Effector memory CD8-positive, alpha-beta T cell (primary cell): ENCODE data around the gene ERICH2.
"Not testable (repeated sequence)": the region's sequence is repeated elsewhere in the genome, so short reads cannot be mapped to it uniquely, and the experiment has no call there.

ENCODE experiments used
- ATAC-seq: fragments of 150-1000 bp; cut with Tn5 transposase; replicated peaks from 2 replicates; pipeline ENCODE4 v1.10.0; 2021; ENCODE audit warnings: mild to moderate bottlenecking, moderate library complexity
- DNase-seq, 3 experiments: peaks; one replicate each; pipeline ENCODE4 v3.0.0; 2021
- H3K27ac Mint-ChIP-seq, 2 donors: one replicate each; pipeline ENCODE4 v1.8.0; 2022; ENCODE audit warnings: mild to moderate bottlenecking in 2 of 2, mixed read lengths in 2 of 2, moderate library complexity in 2 of 2
- H3K27me3 Mint-ChIP-seq, 2 donors: one replicate each; pipeline ENCODE4 v1.8.0; 2022; ENCODE audit warnings: mixed read lengths in 2 of 2
- H3K36me3 Mint-ChIP-seq: one replicate; pipeline ENCODE4 v1.8.0; 2022; ENCODE audit warnings: mild to moderate bottlenecking, moderate library complexity, mixed read lengths; ENCODE audit not compliant: insufficient read depth
- H3K4me1 Mint-ChIP-seq, 2 donors: one replicate each; pipeline ENCODE4 v1.8.0; 2022; ENCODE audit warnings: low read depth in 2 of 2, mixed read lengths in 2 of 2
- H3K4me3 Mint-ChIP-seq, 2 donors: one replicate each; pipeline ENCODE4 v1.8.0; 2022; ENCODE audit warnings: mild to moderate bottlenecking in 2 of 2, mixed read lengths in 2 of 2, moderate library complexity in 2 of 2
- H3K9me3 Mint-ChIP-seq, 2 donors: one replicate each; pipeline ENCODE4 v1.8.0; 2022; ENCODE audit warnings: mixed read lengths in 2 of 2

ERICH2 gene

GRCh38 chr2:170742896-170743529, 27.2 kb upstream of the ERICH2 start:
- peaks cover 41 to 45% of the 10 kb centered on the region in 2 donors for H3K27me3 Mint-ChIP-seq
- no peaks in the 10 kb centered on the region for H3K36me3 Mint-ChIP-seq
- H3K4me1 Mint-ChIP-seq, result no peaks in the 10 kb centered on the region
- ATAC-seq (no peak), DNase-seq (no peak)
- no peaks in the 10 kb centered on the region for H3K9me3 Mint-ChIP-seq
- no peak overlapping the region for H3K27ac Mint-ChIP-seq
- H3K4me3 Mint-ChIP-seq, result no peak overlapping the region

- H3K27me3 Mint-ChIP-seq, result peaks cover 45 to 48% of the 10 kb centered on the region in 2 donors
- ATAC-seq (no peak), DNase-seq (no peak)
- H3K4me1 Mint-ChIP-seq, result no peaks in the 10 kb centered on the region
- H3K4me3 Mint-ChIP-seq, result no peak overlapping the region
- no peaks in the 10 kb centered on the region for H3K36me3 Mint-ChIP-seq
- no peaks in the 10 kb centered on the region for H3K9me3 Mint-ChIP-seq
- no peak overlapping the region for H3K27ac Mint-ChIP-seq
These were observed 26.5 kb upstream of the ERICH2 start for GRCh38 chr2:170743530-170744239.

- Mint-ChIP-seq H3K27ac (no peak overlapping the region), H3K4me3 (no peak overlapping the region), H3K4me1 (no peaks in the 10 kb centered on the region), H3K36me3 (no peaks in the 10 kb centered on the region), H3K9me3 (no peaks in the 10 kb centered on the region), H3K27me3 (peaks cover 47 to 48% of the 10 kb centered on the region in 2 donors)
- ATAC-seq, result no peak
- DNase-seq, result no peak
These were observed 25.8 kb upstream of the ERICH2 start for GRCh38 chr2:170744248-170745002.

- Mint-ChIP-seq H3K36me3 (no peaks in the 10 kb centered on the region), H3K9me3 (no peaks in the 10 kb centered on the region), H3K4me1 (no peaks in the 10 kb centered on the region), H3K4me3 (no peak overlapping the region), H3K27me3 (peaks cover 49 to 50% of the 10 kb centered on the region in 2 donors), H3K27ac (no peak overlapping the region)
- DNase-seq (no peak), ATAC-seq (no peak)
These were observed 24.9 kb upstream of the ERICH2 start for GRCh38 chr2:170745305-170745704.

DNA sequence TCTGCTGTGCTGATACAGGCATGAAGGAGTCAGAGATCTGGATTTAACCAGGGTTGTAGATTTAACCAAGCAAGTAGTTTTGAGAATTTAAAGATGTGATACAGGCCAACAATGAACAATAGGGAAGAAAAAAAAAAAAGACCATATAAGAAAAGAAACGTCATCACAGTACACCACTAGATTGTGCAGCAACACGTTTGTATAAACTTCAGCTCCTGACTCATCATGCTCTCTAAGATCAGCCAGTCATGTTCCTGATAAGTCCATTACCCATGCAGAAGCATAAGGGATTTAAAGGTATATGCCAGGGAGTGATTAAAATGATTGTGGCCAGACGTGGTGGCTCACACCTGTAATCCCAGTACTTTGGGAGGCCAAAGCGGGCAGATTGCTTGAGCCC, 22.3 kb upstream of the ERICH2 start:
- DNase-seq (no peak), ATAC-seq (no peak)
- H3K27ac Mint-ChIP-seq, result no peak overlapping the region
- peaks cover 62 to 70% of the 10 kb centered on the region in 2 donors for H3K27me3 Mint-ChIP-seq
- H3K9me3 Mint-ChIP-seq, result no peaks in the 10 kb centered on the region
- H3K4me3 Mint-ChIP-seq, result no peak overlapping the region
- no peaks in the 10 kb centered on the region for H3K36me3 Mint-ChIP-seq
- H3K4me1 Mint-ChIP-seq, result no peaks in the 10 kb centered on the region

DNA sequence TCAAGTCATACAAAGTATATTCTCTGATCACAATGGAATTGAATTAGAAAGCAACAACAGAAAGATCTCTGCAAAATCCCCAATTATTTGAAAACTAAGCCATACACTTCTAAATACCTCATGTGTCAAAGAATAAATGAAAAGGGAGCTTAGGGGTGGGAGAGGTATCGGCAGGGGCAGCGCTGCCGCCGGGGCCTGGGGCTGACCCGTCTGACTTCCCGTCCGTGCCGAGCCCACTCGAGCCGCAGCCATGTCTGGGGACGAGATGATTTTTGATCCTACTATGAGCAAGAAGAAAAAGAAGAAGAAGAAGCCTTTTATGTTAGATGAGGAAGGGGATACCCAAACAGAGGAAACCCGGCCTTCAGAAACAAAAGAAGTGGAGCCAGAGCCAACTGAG, 18.6 kb upstream of the ERICH2 start:
- ATAC-seq, result peak; percentile 53
- not testable (repeated sequence) for H3K27ac Mint-ChIP-seq, H3K4me1 Mint-ChIP-seq, H3K4me3 Mint-ChIP-seq, H3K36me3 Mint-ChIP-seq, DNase-seq, H3K9me3 Mint-ChIP-seq
- H3K27me3 Mint-ChIP-seq, result peaks cover 45 to 59% of the 10 kb centered on the region in 2 donors

DNA sequence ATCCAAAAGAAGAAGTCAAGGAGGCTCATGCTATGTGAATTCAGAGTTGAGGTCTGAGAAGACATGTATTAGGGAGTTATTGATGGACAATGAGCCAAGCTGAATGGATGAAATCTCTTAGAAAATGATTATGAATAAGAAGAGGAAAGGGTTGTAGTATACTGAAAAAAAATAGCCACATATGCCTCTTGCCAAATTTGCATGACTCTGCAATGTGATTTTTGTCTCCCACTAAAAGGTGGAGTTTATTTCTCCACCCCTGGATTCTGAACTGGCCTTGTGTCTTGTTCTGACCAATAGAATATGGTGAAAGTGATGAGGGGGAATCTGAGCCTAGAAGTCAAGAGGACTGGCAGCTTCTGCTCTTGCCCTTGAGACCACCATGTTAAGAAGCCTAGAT, 8.6 kb upstream of the ERICH2 start:
- no peaks in the 10 kb centered on the region for H3K36me3 Mint-ChIP-seq
- H3K4me3 Mint-ChIP-seq, result no peak overlapping the region
- H3K9me3 Mint-ChIP-seq, result no peaks in the 10 kb centered on the region
- ATAC-seq (no peak), DNase-seq (no peak)
- H3K4me1 Mint-ChIP-seq, result no peaks in the 10 kb centered on the region
- peaks cover 14 to 27% of the 10 kb centered on the region in 2 donors for H3K27me3 Mint-ChIP-seq
- no peak overlapping the region for H3K27ac Mint-ChIP-seq

GRCh38 chr2:170762760-170763159, 7.4 kb upstream of the ERICH2 start:
- H3K27ac Mint-ChIP-seq, result no peak overlapping the region
- no peaks in the 10 kb centered on the region for H3K9me3 Mint-ChIP-seq
- peaks cover 14 to 26% of the 10 kb centered on the region in 2 donors for H3K27me3 Mint-ChIP-seq
- H3K4me1 Mint-ChIP-seq, result no peaks in the 10 kb centered on the region
- no peak for DNase-seq
- no peaks in the 10 kb centered on the region for H3K36me3 Mint-ChIP-seq
- H3K4me3 Mint-ChIP-seq, result no peak overlapping the region
- no peak for ATAC-seq

GRCh38 chr2:170763232-170763631, 6.9 kb upstream of the ERICH2 start:
- DNase-seq, result no peak
- no peaks in the 10 kb centered on the region for H3K4me1 Mint-ChIP-seq
- no peak overlapping the region for H3K27ac Mint-ChIP-seq
- peaks cover 14 to 26% of the 10 kb centered on the region in 2 donors for H3K27me3 Mint-ChIP-seq
- no peak overlapping the region for H3K4me3 Mint-ChIP-seq
- H3K9me3 Mint-ChIP-seq, result no peaks in the 10 kb centered on the region
- no peak for ATAC-seq
- no peaks in the 10 kb centered on the region for H3K36me3 Mint-ChIP-seq

- Mint-ChIP-seq H3K36me3 (no peaks in the 10 kb centered on the region), H3K9me3 (no peaks in the 10 kb centered on the region), H3K4me3 (no peak overlapping the region), H3K4me1 (peaks cover 0 to 1% of the 10 kb centered on the region in 2 donors), H3K27me3 (peaks cover 14 to 21% of the 10 kb centered on the region in 2 donors), H3K27ac (no peak overlapping the region)
- ATAC-seq, result no peak
- DNase-seq, result no peak
These were observed 5.3 kb upstream of the ERICH2 start for GRCh38 chr2:170764880-170765261.

- H3K4me3 Mint-ChIP-seq, result no peak overlapping the region
- no peak for DNase-seq
- H3K4me1 Mint-ChIP-seq, result peaks cover 8 to 9% of the 10 kb centered on the region in 2 donors
- H3K36me3 Mint-ChIP-seq, result no peaks in the 10 kb centered on the region
- H3K27me3 Mint-ChIP-seq, result peaks cover 15 to 19% of the 10 kb centered on the region in 2 donors
- no peak overlapping the region for H3K27ac Mint-ChIP-seq
- no peaks in the 10 kb centered on the region for H3K9me3 Mint-ChIP-seq
- no peak for ATAC-seq
These were observed 3.5 kb upstream of the ERICH2 start for GRCh38 chr2:170766693-170767092.

DNA sequence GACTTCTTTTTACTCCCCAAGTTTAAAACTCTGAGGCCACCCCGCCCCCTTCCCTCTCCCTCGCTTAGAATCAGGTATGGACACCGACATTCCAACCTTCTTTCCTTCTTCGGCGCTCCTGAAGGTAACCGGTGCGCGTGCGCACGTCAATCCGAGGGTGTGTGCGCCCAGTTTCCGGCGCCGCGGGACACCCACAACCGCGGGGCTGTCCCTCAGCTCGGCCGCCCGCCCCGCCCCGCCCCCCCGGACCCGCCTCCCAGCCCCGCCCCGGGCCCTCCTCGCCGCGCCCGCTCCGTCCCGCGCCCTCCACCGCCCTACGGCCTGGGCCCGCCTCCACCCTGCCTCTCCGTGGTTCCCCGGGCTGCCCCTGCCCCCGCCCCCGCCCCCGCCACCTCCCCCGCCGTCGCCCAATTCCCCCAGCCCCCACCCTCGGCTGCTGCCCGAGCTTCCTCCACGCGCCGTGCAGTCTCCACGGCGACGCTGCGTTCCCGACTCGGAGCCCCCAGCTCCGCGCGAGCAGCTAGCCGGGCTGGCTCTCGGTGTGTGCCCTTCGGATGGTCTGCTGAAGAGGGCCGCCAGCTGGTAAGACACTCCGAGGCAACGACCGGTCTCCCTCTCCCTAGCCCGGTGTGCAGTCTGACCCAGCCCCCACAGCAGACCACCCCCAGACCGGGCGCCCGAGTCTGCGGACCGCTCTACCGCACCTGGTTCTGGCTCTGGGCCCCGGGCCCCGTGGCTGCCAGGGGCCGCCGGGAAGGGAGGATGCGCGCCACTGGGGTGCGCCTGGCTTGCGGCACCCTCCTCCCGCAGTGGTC, 635 bp downstream of the ERICH2 start:
- Mint-ChIP-seq H3K36me3 (no peaks in the 10 kb centered on the region), H3K9me3 (no peaks in the 10 kb centered on the region), H3K27ac (peak overlapping the region; percentile 44 to 55), H3K27me3 (peaks cover 0 to 17% of the 10 kb centered on the region in 2 donors), H3K4me1 (peaks cover 8 to 10% of the 10 kb centered on the region in 2 donors), H3K4me3 (peak overlapping the region; percentile 85 to 90)
- ATAC-seq, result peak; percentile 85
- peak; percentile 43 to 53 (median 53) for DNase-seq

DNA sequence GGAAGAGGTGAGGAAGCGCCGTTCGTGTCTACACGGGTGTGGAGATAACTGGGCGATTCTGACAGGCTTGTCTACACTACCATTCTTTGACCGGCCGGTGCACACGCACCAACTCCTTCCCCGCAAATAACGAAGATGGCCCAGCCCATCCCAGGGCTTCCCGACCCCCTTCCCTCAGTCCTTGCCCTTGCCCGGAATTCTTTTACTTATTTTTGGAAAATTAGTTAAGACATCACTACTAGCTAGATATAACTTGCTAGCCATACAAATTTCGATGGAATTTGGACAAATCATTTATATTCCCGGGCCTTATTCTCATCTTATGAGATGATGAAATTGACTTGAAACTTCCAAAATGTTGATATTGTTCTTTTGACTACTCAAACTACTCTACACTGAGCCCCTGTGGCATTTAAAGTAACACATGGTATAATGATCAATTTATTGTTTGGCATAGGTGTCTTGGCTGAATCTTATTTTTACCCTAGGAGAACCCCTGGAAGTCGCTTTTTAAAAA, 1.3 kb downstream of the ERICH2 start:
- no peaks in the 10 kb centered on the region for H3K36me3 Mint-ChIP-seq
- H3K9me3 Mint-ChIP-seq, result no peaks in the 10 kb centered on the region
- DNase-seq (no peak), ATAC-seq (no peak)
- peak overlapping the region; percentile 44 to 55 for H3K27ac Mint-ChIP-seq
- H3K27me3 Mint-ChIP-seq, result peaks cover 0 to 17% of the 10 kb centered on the region in 2 donors
- H3K4me3 Mint-ChIP-seq, result peak overlapping the region; percentile 85 to 90
- H3K4me1 Mint-ChIP-seq, result peaks cover 8 to 10% of the 10 kb centered on the region in 2 donors
